ENCODE results near the gene MLC1.

DNA sequence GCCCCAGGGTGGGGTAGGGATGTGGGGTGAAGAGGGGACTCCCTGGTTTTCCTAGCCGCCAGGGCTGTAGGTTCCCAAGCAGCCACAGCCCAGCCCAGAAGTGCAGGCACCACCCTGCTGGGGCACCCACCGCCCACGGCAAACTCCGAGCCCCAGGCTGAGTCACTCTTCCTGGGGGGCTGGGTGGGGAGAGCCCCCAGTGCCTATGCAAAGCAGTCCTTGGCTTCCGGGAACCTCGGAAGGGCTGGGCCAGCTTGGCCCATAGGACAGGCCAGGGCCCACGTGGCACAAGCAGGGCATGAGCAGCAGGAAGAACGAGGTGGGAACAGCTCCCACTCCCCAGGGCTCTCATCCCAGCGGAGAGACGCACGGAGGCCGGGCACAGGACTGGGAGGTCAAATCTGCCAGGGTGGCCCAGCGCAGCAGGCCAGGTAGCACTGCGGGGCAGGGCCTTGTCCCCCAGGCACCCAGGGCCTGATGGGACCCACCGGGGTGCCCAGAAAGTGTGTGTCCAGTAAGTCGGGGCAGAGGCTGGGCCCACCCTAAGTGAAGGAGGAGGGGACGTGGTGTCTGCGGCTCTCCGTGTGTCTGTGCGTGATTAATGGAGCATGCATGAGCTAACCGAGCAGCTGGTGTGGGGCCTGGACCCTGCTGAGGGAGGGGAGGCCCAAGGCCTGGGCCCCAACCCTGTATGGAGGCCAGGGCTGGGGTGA lies 68.1 kb downstream of the MLC1 start:
- TF ChIP-seq, protein P1, sequence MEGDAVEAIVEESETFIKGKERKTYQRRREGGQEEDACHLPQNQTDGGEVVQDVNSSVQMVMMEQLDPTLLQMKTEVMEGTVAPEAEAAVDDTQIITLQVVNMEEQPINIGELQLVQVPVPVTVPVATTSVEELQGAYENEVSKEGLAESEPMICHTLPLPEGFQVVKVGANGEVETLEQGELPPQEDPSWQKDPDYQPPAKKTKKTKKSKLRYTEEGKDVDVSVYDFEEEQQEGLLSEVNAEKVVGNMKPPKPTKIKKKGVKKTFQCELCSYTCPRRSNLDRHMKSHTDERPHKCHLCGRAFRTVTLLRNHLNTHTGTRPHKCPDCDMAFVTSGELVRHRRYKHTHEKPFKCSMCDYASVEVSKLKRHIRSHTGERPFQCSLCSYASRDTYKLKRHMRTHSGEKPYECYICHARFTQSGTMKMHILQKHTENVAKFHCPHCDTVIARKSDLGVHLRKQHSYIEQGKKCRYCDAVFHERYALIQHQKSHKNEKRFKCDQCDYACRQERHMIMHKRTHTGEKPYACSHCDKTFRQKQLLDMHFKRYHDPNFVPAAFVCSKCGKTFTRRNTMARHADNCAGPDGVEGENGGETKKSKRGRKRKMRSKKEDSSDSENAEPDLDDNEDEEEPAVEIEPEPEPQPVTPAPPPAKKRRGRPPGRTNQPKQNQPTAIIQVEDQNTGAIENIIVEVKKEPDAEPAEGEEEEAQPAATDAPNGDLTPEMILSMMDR (IDR thresholded peaks at IDR 0.05): no peak
- TF ChIP-seq EZH2 (IDR thresholded peaks at IDR 0.05; ENCODE audit: borderline replicate concordance, insufficient read depth, low read depth, low read length, poor library complexity, severe bottlenecking): no peak
